Left lung (tissue), 10 donors: ENCODE data around the gene KLF2. TPM values are rescaled to one million over a fixed set of nuclear protein-coding genes. Genes with fewer than 3 reads are reported as not detected.

Experiments
- ATAC-seq: fragments of 200-7000 bp; cut with Tn5 transposase; one replicate; pipeline ENCODE4 v1.9.1; 2020; ENCODE audit warnings: moderate library complexity
- DNase-seq, 4 donors: peaks; one replicate each; pipeline ENCODE4 v3.0.0-alpha.2; 2013 to 2020
- H3K27ac ChIP-seq, 2 donors: fragments of 200-600 bp; sonication (generic) in 1 of 2; one replicate each; pipeline versions ENCODE4 v1.5.0 to v1.8.0; 2020 to 2021
- H3K27me3 ChIP-seq, 2 donors: fragments of 200-600 bp; sonication (generic) in 1 of 2; one replicate each; pipeline versions ENCODE4 v1.5.0 to v1.8.0; 2020 to 2021
- H3K36me3 ChIP-seq, 2 donors: fragments of 200-600 bp; sonication (generic) in 1 of 2; one replicate each; pipeline versions ENCODE4 v1.5.0 to v1.8.0; 2020 to 2021
- H3K4me1 ChIP-seq, 2 donors: fragments of 200-600 bp; one replicate each; pipeline ENCODE4 v1.8.0; 2021
- H3K4me3 ChIP-seq, 2 donors: fragments of 200-600 bp; sonication (generic) in 1 of 2; one replicate each; pipeline versions ENCODE4 v1.5.0 to v1.8.0; 2020 to 2021; ENCODE audit warnings: mild to moderate bottlenecking in 1 of 2
- H3K9me3 ChIP-seq, 2 donors: fragments of 200-600 bp; sonication (generic) in 1 of 2; one replicate each; pipeline versions ENCODE4 v1.5.0 to v1.8.0; 2020 to 2021
- intact Hi-C, 2 donors: fragments of 100-400 bp; cut with DNase I; formaldehyde crosslinking; loops; one replicate each; pipeline versions ENCODE4 v1.11.2 to v1.14.2; 2022
- polyA plus RNA-seq, 6 donors: library from polyadenylated mRNA; unstranded; fragments of 120-200 nt; gene quantifications; one replicate each; pipeline ENCODE4 v1.2.1, GENCODE V29; 2013; ENCODE audit not compliant: insufficient read length in 6 of 6
- total RNA-seq, 2 donors: library from RNA; stranded (reverse); fragmentation: NEBNext Ultra II Directional; extraction: Animal tissue kit (Norgen Biotek cat#: 25700); gene quantifications; one replicate each; pipeline ENCODE4 v1.2.1, GENCODE V29; 2021
- TF ChIP-seq, protein P1 (sequence below), 2 donors: fragments of 200-600 bp; sonication (generic) in 1 of 2; IDR thresholded peaks; one replicate each; pipeline versions ENCODE4 v1.5.0 to v1.8.0; 2021; ENCODE audit warnings: antibody characterized with exemption in 2 of 2
- donor health status: DM: no; HTN: yes; CAD: no.
- donor health status: DM: no; HTN: no; CAD: no.

Gene KLF2
- total and polyA plus RNA-seq, 8 donors = 12.9 to 75.9 (median 37.6) TPM

DNA sequence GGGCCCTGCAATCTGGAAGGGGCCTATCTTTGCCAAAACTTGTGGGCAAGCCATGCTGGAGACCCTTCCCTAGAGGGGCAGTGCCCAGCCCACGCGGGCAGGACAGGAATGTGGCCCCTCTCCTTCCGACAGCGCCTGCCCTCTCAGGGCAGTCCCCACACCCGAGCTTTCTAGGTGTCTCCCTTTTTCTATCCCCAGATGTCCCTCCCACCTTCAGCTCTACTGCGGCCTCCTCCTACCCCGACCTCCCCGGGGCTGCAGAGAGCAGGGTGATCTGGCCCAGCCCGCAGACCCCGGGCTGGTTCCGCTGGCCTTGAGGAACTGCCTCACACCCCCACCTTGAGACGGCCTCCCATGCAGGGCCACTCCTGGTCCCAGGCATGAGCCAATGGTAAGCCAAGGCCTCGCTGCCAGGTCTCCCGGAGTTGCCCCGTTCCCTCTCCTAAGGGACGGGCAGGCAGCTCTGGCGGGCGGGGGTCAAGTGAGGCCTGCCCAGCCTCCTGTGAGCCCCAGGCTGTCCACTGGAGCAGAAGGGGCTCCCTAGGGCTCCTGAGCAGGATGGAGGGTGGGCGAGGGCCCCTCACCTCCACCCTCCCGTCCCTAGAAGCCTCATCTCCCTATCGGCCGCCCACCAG lies 39.7 kb downstream of the KLF2 start:
- intact Hi-C loops = no loop called here
- H3K27ac ChIP-seq = no peak overlapping the region
- peaks cover 0 to 86% of the 10 kb centered on the region in 2 donors for H3K4me1 ChIP-seq
- H3K4me3 ChIP-seq = no peak overlapping the region
- H3K27me3 ChIP-seq = no peaks in the 10 kb centered on the region
- H3K9me3 ChIP-seq = no peaks in the 10 kb centered on the region
- DNase-seq = peak in 1 of 4 donors; percentile 55
- H3K36me3 ChIP-seq = no peaks in the 10 kb centered on the region
- TF ChIP-seq, protein P1, sequence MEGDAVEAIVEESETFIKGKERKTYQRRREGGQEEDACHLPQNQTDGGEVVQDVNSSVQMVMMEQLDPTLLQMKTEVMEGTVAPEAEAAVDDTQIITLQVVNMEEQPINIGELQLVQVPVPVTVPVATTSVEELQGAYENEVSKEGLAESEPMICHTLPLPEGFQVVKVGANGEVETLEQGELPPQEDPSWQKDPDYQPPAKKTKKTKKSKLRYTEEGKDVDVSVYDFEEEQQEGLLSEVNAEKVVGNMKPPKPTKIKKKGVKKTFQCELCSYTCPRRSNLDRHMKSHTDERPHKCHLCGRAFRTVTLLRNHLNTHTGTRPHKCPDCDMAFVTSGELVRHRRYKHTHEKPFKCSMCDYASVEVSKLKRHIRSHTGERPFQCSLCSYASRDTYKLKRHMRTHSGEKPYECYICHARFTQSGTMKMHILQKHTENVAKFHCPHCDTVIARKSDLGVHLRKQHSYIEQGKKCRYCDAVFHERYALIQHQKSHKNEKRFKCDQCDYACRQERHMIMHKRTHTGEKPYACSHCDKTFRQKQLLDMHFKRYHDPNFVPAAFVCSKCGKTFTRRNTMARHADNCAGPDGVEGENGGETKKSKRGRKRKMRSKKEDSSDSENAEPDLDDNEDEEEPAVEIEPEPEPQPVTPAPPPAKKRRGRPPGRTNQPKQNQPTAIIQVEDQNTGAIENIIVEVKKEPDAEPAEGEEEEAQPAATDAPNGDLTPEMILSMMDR (IDR thresholded peaks at IDR 0.05) = no peak
- no peak for ATAC-seq

DNA sequence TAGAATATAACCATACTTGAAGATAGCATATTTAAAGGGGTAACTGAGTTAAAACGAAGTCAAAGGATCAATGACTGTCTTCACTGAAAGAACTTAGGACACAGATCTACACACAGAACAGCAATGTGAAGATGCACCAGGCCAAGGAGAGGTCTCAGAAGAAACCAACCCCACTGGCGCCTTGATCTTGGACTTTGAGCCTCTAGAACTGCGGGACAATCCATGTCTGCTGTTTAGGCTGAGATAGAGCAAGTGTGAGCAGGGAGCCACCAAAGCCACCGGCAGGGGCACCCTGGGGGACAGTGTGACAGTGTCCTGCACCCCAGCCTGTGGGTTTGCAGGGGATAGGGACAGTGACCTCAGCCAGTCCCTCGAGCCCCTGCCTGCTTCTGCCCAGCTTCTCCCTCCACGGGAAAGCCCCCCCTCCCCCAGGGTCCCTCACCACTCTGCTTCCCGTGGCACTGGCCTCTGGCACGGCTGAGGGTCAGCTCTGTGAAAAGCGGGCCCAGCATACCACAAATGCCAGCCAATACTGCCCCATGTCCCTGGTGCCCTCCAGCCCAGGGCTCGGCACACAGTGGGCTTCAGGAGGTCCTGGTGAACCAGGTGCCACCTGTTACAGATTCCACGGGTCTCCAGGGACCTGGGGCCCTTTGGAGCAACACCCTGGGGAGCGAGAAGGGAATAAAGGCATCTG lies 40.8 kb downstream of the KLF2 start:
- no peak overlapping the region for H3K4me3 ChIP-seq
- intact Hi-C loops = no loop called here
- H3K9me3 ChIP-seq = no peaks in the 10 kb centered on the region
- peaks cover 0 to 85% of the 10 kb centered on the region in 2 donors for H3K4me1 ChIP-seq
- peak overlapping the region in 1 of 2 donors; percentile 88 for H3K27ac ChIP-seq
- DNase-seq = peak in 1 of 4 donors; percentile 46
- no peak for ATAC-seq
- H3K27me3 ChIP-seq = no peaks in the 10 kb centered on the region
- TF ChIP-seq, protein P1 (IDR thresholded peaks at IDR 0.05) = no peak
- H3K36me3 ChIP-seq = no peaks in the 10 kb centered on the region

DNA sequence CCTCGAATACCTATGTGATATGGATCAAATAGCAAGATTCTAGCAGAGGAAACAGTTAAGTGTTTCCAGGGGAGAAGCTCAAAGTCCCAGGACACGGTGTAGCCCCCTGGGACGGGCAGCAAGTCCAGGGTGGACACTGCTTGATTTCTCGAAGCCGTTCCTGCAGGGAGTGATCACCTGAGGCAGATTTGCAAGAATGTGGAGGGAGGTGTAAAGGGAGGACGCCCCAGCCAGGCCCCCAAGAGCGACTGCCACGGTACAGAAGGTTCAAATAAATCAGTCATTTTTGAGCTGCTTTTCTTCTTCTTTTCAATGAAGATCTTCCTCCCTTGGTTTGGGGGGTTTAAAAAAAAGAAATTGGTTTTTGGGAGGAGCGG lies 41.4 kb downstream of the KLF2 start:
- DNase-seq = peak in 1 of 4 donors; percentile 17
- Histone ChIP-seq H3K4me1 (peaks cover 0 to 85% of the 10 kb centered on the region in 2 donors), H3K27me3 (no peaks in the 10 kb centered on the region), H3K9me3 (no peaks in the 10 kb centered on the region), H3K36me3 (no peaks in the 10 kb centered on the region), H3K27ac (peak overlapping the region in 1 of 2 donors; percentile 88), H3K4me3 (no peak overlapping the region)
- TF ChIP-seq, protein P1 (IDR thresholded peaks at IDR 0.05) = no peak
- ATAC-seq = no peak
- intact Hi-C loops = no loop called here

DNA sequence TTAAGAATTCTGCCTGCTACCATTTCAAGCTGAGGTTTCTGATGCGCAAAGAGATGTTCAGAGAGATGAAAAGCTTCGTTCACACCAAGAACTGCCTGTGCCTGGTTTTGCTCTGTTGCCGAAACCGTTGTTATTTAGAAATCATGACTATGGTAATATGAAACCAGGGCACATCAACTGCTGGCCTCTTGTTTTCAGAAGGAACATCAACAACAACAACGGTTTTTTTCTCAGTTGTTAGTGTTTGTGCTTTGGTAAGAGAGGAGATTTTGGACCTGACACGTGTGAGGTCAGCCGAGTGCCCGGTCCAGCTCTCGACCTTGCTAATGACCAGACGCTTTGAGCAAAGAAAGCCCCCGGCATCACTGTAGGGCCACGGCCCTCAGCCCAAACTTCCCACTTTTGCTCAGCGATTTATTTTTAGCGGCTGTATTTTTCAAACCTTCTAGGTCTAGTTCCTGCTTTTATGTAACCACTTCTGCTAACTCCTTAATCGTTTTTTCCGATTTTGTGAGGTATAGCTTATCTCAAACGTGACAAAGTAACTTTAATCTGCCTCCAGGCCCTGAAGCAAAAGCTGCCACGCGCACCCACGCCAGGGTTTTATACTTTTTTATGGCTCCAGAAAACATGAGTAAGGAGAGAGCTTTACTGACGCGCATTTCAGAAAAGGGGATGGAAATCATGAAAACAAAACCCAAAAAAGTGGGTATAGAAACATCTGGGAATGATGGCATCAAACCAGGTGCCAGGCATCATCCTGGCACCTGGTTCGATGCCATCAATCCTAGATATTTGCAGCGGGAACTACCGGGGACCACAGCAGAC lies 42.0 kb downstream of the KLF2 start:
- intact Hi-C loops = no loop called here
- DNase-seq (peak in 1 of 4 donors; percentile 70), ATAC-seq (no peak)
- Histone ChIP-seq H3K36me3 (no peaks in the 10 kb centered on the region), H3K4me1 (peaks cover 0 to 86% of the 10 kb centered on the region in 2 donors), H3K4me3 (peak overlapping the region in 1 of 2 donors; percentile 8), H3K27me3 (no peaks in the 10 kb centered on the region), H3K9me3 (no peaks in the 10 kb centered on the region), H3K27ac (peak overlapping the region; percentile 44 to 88)
- TF ChIP-seq, protein P1 (IDR thresholded peaks at IDR 0.05) = no peak
